ENCODE measurements around the gene FAM72B. TPM values are rescaled to one million over a fixed set of nuclear protein-coding genes. Genes with fewer than 3 reads are reported as not detected.
A peak's percentile ranks its signal among the peaks of the same experiment; 100 is the strongest.
"Not testable (repeated sequence)": the region's sequence is repeated elsewhere in the genome, so short reads cannot be mapped to it uniquely, and the experiment has no call there.

FAM72B gene
- 10 to 100 TPM; 18.6 to 22.9 TPM for total RNA-seq

- H3K4me1 Mint-ChIP-seq; H3K9me3 Mint-ChIP-seq; H3K36me3 Mint-ChIP-seq (ENCODE audit: low read depth); H3K27me3 Mint-ChIP-seq: not testable (repeated sequence)
- Mint-ChIP-seq H3K27ac (peak within 1 kb of the TSS; percentile 59), H3K4me3 (peak within 1 kb of the TSS; percentile 79)
- ATAC-seq (replicated peaks), result peak; percentile 85
Observed at GRCh38 chr1:121184290-121185127, at the start of gene FAM72B, which contains the start of gene SRGAP2C. TSS of gene FAM72B (minus strand) at chr1:121184340. CDS start at chr1:121183489, 851 bp downstream. TSS of gene SRGAP2C (plus strand) at chr1:121184975. CDS start at chr1:121187447, 2,472 bp downstream.

DNA sequence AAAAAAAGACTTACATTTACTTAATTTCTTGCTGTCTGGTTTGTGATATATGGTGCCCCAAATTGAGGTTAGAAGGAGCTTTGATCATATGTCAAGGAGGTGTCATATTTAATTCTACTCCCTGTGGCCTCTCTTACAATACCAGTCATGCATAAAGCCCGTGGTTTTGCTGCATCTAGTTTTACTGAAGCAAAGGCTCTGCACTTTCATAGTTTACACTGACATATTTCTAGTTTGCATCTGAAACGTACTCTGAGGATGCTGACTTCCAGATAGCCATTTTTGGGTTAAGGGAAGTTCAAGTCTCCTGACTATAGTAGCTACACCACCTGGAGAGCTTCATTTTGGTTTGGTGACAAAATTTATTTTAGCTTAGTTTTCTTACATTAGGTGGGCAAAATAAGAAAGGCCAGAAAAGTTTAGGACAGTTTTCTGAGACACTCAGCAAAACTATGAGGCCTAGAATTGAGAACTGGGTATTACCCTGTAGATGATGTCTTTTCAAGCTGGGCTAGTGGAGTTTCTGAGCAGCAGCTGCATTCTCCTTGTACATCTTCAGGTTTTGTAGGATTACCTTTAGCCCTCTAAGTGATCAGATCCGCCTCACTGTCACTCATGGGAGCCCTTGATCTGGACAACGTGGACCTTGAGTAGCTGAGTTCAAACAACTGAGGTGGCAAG, 48.4 kb upstream of the FAM72B start:
- H3K27me3 Mint-ChIP-seq; H3K36me3 Mint-ChIP-seq (ENCODE audit: low read depth); H3K9me3 Mint-ChIP-seq; H3K27ac Mint-ChIP-seq; H3K4me1 Mint-ChIP-seq; H3K4me3 Mint-ChIP-seq: not testable (repeated sequence)
- ATAC-seq (replicated peaks), result peak; percentile 82

GRCh38 chr1:121230636-121231035, 46.5 kb upstream of the FAM72B start:
- not testable (repeated sequence) for H3K4me3 Mint-ChIP-seq; ATAC-seq (replicated peaks); H3K27me3 Mint-ChIP-seq; H3K9me3 Mint-ChIP-seq; H3K4me1 Mint-ChIP-seq; H3K36me3 Mint-ChIP-seq (ENCODE audit: low read depth); H3K27ac Mint-ChIP-seq

GRCh38 chr1:121227544-121228330, 43.6 kb upstream of the FAM72B start:
- not testable (repeated sequence) for H3K4me1 Mint-ChIP-seq; ATAC-seq (replicated peaks); H3K27me3 Mint-ChIP-seq; H3K27ac Mint-ChIP-seq; H3K9me3 Mint-ChIP-seq; H3K36me3 Mint-ChIP-seq (ENCODE audit: low read depth); H3K4me3 Mint-ChIP-seq

DNA sequence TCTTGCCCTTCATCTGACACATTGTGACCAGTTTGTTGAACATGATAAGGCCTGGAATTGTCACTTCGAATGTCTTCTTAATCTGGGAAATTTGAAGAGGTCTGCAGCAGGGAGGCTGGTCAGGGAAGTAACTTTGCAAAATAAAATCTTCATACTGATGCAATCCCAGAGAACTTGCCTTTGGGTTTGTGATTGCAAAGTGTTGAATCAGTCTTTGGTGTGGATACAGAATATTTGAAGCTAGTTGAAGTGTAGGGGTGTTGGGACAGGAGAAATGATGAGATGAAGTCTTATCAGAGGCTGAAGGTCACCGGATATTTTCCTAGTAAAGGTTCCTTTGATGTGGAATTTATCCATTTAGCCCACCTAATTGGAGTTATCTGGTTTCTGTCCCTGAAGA, 42.8 kb upstream of the FAM72B start:
- H3K4me3 Mint-ChIP-seq; H3K27ac Mint-ChIP-seq; H3K9me3 Mint-ChIP-seq; ATAC-seq (replicated peaks); H3K27me3 Mint-ChIP-seq; H3K36me3 Mint-ChIP-seq (ENCODE audit: low read depth); H3K4me1 Mint-ChIP-seq: not testable (repeated sequence)

DNA sequence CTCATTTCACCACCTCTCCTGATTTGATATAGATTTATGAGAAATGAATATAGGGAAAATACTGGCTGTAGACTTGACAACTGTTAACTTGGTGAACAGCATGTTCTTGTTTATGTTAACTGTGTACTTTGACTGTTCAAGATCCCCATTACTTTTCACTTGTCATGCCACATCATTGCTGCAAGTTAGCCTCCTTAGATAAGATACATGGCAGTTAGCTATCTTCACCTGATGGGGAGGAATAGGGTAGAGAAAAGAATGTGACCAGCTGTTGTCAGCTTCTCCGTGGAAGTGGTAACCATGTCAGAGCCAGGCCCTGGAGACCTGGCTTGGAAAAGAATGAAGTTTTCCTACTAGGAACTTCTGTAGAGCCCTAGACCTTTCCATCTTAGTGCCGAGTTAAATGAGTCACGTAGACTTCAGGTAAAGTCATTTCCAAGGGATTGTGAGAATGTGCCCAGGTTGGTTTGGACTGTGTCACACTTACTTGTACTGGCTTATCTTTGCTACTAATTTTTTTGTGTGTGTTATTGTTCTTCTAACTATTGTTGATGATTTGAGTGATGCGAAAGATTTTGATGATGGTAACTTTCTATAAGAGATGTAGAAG, 42.3 kb upstream of the FAM72B start:
- not testable (repeated sequence) for H3K4me3 Mint-ChIP-seq; H3K27me3 Mint-ChIP-seq; H3K27ac Mint-ChIP-seq; ATAC-seq (replicated peaks); H3K9me3 Mint-ChIP-seq; H3K4me1 Mint-ChIP-seq; H3K36me3 Mint-ChIP-seq (ENCODE audit: low read depth)

- H3K27me3 Mint-ChIP-seq; H3K9me3 Mint-ChIP-seq; H3K27ac Mint-ChIP-seq; H3K36me3 Mint-ChIP-seq (ENCODE audit: low read depth); H3K4me3 Mint-ChIP-seq; H3K4me1 Mint-ChIP-seq: not testable (repeated sequence)
- peak; percentile 85 for ATAC-seq (replicated peaks)
Observed at GRCh38 chr1:121224714-121225113, 40.6 kb upstream of the FAM72B start.

- not testable (repeated sequence) for H3K4me3 Mint-ChIP-seq; H3K27me3 Mint-ChIP-seq; H3K36me3 Mint-ChIP-seq (ENCODE audit: low read depth); H3K27ac Mint-ChIP-seq; H3K4me1 Mint-ChIP-seq; H3K9me3 Mint-ChIP-seq
- peak; percentile 80 for ATAC-seq (replicated peaks)
Observed at GRCh38 chr1:121221770-121222169, 37.6 kb upstream of the FAM72B start.

DNA sequence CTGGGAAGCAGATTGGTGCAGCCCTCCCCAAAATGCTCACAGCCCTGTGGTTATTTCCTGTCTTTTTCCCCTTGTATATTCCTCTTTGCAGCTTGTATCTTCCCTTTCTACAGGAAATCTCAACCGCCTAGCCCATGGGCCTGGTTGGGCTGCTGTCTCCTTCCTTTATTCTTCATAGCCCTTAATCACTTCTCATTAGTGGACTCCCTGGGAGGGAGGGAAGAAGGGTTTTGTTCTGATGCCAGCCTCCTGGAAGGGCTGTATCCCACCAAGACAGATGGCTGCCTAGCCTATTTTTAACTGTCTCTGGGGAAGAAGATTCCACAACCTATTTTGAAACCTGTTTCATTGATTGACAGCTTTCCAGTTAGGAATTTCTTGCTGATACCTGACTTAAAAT, 32.5 kb upstream of the FAM72B start:
- ATAC-seq (replicated peaks); H3K27ac Mint-ChIP-seq; H3K27me3 Mint-ChIP-seq; H3K36me3 Mint-ChIP-seq (ENCODE audit: low read depth); H3K4me3 Mint-ChIP-seq; H3K9me3 Mint-ChIP-seq; H3K4me1 Mint-ChIP-seq: not testable (repeated sequence)

- H3K9me3 Mint-ChIP-seq; H3K36me3 Mint-ChIP-seq (ENCODE audit: low read depth); H3K27ac Mint-ChIP-seq; H3K4me3 Mint-ChIP-seq; H3K4me1 Mint-ChIP-seq; H3K27me3 Mint-ChIP-seq; ATAC-seq (replicated peaks): not testable (repeated sequence)
Observed at GRCh38 chr1:121215699-121216417, 31.7 kb upstream of the FAM72B start.

GRCh38 chr1:121214544-121215156, 30.5 kb upstream of the FAM72B start:
- not testable (repeated sequence) for H3K4me1 Mint-ChIP-seq; H3K9me3 Mint-ChIP-seq; H3K4me3 Mint-ChIP-seq; H3K27me3 Mint-ChIP-seq; H3K36me3 Mint-ChIP-seq (ENCODE audit: low read depth); H3K27ac Mint-ChIP-seq; ATAC-seq (replicated peaks)

- not testable (repeated sequence) for H3K27ac Mint-ChIP-seq, H3K27me3 Mint-ChIP-seq
Observed at GRCh38 chr1:121213491-121213890, 29.4 kb upstream of the FAM72B start.

DNA sequence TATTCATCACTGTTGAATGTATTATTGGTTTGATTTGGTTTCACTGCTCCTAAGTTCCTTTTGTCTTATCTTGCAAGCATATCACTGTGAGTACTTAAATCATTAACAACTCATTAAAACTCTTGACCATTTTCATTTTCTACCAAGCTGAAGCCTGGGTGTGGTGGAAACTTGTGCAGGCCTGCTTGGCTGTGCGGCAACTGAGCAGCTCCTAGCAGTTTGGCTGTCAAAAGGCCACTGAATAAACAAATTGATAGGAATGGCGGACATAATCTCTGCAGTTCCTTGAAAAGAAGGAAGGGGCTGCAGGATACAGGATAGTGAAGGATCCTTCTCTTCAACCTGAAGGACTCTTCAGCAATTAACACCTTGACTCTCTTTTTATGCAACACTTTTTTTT, 26.6 kb upstream of the FAM72B start:
- H3K36me3 Mint-ChIP-seq (ENCODE audit: low read depth); ATAC-seq (replicated peaks); H3K9me3 Mint-ChIP-seq; H3K4me1 Mint-ChIP-seq; H3K27ac Mint-ChIP-seq; H3K27me3 Mint-ChIP-seq; H3K4me3 Mint-ChIP-seq: not testable (repeated sequence)

More at GRCh38 chr1:121213491-121213890, 29.4 kb upstream of the FAM72B start:
- not testable (repeated sequence) for H3K4me3 Mint-ChIP-seq; H3K36me3 Mint-ChIP-seq (ENCODE audit: low read depth); H3K9me3 Mint-ChIP-seq; H3K4me1 Mint-ChIP-seq; ATAC-seq (replicated peaks)

- not testable (repeated sequence) for H3K27ac Mint-ChIP-seq; H3K4me1 Mint-ChIP-seq; H3K9me3 Mint-ChIP-seq; H3K27me3 Mint-ChIP-seq; ATAC-seq (replicated peaks); H3K36me3 Mint-ChIP-seq (ENCODE audit: low read depth); H3K4me3 Mint-ChIP-seq
Observed at GRCh38 chr1:121208375-121208774, 24.2 kb upstream of the FAM72B start.
